HEK293 (cell line): ENCODE results near the gene IL1R1.

ENCODE experiments used
- KLF7 ChIP-seq: fragments of 450-650 bp; formaldehyde crosslinking; IDR thresholded peaks from 2 replicates; pipeline ENCODE4 v1.5.1; 2016; ENCODE audit warnings: missing biosample characterization, missing genetic modification characterization, borderline replicate concordance
- YY1 ChIP-seq: fragments of 450-650 bp; formaldehyde crosslinking; IDR thresholded peaks from 2 replicates; pipeline ENCODE4 v1.5.1; 2018; ENCODE audit warnings: missing biosample characterization, missing genetic modification characterization
- ZBTB20 ChIP-seq: fragments of 450-650 bp; formaldehyde crosslinking; IDR thresholded peaks from 2 replicates; pipeline ENCODE4 v1.5.1; 2016; ENCODE audit warnings: missing biosample characterization, missing genetic modification characterization
- ZNF549 ChIP-seq: fragments of 450-650 bp; IDR thresholded peaks from 2 replicates; pipeline ENCODE4 v1.5.1; 2018; ENCODE audit warnings: missing biosample characterization, missing genetic modification characterization, mild to moderate bottlenecking, inconsistent platforms, moderate library complexity
- ZNF76 ChIP-seq: fragments of 450-650 bp; formaldehyde crosslinking; IDR thresholded peaks from 2 replicates; pipeline ENCODE4; 2016; ENCODE audit warnings: low read depth, missing biosample characterization, missing genetic modification characterization, borderline replicate concordance
- TF ChIP-seq, protein P1 (sequence below): fragments of 450-650 bp; formaldehyde crosslinking; IDR thresholded peaks from 2 replicates; pipeline ENCODE4 v1.5.1; 2016; ENCODE audit warnings: missing biosample characterization, missing genetic modification characterization
- TF ChIP-seq, protein P2 (sequence below): fragments of 450-650 bp; formaldehyde crosslinking; IDR thresholded peaks from 2 replicates; pipeline ENCODE4 v1.5.1; 2016; ENCODE audit warnings: missing biosample characterization, missing genetic modification characterization

DNA sequence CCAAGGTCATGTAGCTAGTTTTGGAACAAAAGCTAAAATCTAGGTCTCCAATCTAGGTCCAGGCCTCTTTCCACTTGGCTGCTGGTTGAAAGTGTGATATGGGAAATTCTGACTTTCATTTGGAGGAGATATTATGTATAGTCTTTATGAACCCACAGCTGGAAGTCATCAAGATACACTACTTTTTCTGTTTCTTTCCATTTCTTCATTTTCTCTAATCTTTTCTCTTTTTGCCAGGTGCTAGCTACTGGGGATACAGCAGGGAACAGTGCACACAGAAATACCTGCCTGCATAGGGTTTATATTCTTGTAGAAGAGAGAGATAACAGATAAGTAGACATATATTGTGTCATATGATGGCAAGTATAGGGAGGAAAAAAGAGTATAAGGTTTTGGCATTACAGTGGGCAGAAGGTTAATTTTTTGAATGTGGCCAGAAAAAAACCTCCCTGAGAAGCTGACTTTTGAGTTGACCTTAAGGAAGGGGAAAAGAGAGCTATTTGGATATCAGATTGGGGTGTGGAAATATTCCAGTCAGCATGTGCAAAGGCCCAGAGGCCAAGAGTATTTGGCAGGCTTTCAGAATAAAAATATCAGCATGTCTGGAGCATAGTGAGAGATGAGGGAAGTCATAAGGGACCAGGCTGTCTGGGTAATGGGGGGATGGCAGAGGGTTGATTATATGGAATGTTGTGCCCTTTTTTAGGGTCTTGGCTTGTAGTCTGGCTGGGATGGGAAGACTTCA, 15.6 kb downstream of the IL1R1 start:
- TF ChIP-seq ZNF76, result no peak
- TF ChIP-seq, protein P1, sequence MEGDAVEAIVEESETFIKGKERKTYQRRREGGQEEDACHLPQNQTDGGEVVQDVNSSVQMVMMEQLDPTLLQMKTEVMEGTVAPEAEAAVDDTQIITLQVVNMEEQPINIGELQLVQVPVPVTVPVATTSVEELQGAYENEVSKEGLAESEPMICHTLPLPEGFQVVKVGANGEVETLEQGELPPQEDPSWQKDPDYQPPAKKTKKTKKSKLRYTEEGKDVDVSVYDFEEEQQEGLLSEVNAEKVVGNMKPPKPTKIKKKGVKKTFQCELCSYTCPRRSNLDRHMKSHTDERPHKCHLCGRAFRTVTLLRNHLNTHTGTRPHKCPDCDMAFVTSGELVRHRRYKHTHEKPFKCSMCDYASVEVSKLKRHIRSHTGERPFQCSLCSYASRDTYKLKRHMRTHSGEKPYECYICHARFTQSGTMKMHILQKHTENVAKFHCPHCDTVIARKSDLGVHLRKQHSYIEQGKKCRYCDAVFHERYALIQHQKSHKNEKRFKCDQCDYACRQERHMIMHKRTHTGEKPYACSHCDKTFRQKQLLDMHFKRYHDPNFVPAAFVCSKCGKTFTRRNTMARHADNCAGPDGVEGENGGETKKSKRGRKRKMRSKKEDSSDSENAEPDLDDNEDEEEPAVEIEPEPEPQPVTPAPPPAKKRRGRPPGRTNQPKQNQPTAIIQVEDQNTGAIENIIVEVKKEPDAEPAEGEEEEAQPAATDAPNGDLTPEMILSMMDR (tag by site-specific recombination), result no peak
- TF ChIP-seq KLF7, result no peak
- TF ChIP-seq YY1 (tag by site-specific recombination), result no peak
- TF ChIP-seq, protein P2, sequence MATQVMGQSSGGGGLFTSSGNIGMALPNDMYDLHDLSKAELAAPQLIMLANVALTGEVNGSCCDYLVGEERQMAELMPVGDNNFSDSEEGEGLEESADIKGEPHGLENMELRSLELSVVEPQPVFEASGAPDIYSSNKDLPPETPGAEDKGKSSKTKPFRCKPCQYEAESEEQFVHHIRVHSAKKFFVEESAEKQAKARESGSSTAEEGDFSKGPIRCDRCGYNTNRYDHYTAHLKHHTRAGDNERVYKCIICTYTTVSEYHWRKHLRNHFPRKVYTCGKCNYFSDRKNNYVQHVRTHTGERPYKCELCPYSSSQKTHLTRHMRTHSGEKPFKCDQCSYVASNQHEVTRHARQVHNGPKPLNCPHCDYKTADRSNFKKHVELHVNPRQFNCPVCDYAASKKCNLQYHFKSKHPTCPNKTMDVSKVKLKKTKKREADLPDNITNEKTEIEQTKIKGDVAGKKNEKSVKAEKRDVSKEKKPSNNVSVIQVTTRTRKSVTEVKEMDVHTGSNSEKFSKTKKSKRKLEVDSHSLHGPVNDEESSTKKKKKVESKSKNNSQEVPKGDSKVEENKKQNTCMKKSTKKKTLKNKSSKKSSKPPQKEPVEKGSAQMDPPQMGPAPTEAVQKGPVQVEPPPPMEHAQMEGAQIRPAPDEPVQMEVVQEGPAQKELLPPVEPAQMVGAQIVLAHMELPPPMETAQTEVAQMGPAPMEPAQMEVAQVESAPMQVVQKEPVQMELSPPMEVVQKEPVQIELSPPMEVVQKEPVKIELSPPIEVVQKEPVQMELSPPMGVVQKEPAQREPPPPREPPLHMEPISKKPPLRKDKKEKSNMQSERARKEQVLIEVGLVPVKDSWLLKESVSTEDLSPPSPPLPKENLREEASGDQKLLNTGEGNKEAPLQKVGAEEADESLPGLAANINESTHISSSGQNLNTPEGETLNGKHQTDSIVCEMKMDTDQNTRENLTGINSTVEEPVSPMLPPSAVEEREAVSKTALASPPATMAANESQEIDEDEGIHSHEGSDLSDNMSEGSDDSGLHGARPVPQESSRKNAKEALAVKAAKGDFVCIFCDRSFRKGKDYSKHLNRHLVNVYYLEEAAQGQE (tag by site-specific recombination), result no peak
- no peak for TF ChIP-seq ZNF549 (tag by site-specific recombination)
- no peak for TF ChIP-seq ZBTB20 (tag by site-specific recombination)
